Renal pelvis (tissue), 4 donors: ENCODE data around the gene TRABD2A. TPM values are rescaled to one million over a fixed set of nuclear protein-coding genes. Genes with fewer than 3 reads are reported as not detected.

Experiments
- DNase-seq: peaks from one replicate; pipeline ENCODE4 v3.0.0-alpha.2; 2013
- polyA plus RNA-seq, 3 donors: library from polyadenylated mRNA; unstranded; fragments of 120-200 nt; gene quantifications; one replicate each; pipeline ENCODE4 v1.2.1, GENCODE V29; 2013; ENCODE audit not compliant: insufficient read length in 3 of 3

Gene TRABD2A
- polyA plus RNA-seq, 3 donors = 0.30 to 0.88 (median 0.36) TPM

DNA sequence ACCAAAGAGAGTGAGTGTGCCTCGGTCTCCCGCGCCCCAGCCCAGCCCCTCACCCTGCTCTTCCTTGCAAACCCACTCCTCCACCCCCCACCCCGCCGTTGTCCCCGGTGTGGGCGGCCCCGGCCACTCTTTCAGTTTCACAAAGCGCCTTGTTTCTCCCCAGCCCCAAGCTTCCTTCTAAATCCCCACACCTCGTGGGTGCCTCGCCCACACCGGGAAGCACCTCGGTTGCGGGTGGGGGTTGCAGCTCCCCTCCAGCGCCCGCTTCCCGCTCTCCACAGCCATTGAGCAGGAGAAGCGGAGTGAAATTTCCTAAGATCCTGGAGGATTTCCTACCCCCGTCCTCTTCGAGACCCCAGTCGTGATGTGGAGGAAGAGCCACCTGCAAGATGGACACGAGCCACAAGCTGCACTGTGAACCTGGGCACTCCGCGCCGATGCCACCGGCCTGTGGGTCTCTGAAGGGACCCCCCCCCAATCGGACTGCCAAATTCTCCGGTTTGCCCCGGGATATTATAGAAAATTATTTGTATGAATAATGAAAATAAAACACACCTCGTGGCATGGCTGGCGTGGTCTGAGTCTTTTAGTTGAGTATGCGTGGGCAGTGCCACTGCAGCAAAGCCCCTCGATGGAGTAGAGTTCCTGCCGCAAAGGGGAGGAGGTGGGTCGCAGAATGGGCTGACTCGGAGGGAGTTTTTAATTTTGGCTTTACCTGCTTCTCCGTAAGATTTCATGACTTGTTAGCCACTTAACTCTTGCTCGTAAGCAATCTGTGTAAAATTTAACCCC lies 25.4 kb upstream of the TRABD2A start:
- DNase-seq = no peak

DNA sequence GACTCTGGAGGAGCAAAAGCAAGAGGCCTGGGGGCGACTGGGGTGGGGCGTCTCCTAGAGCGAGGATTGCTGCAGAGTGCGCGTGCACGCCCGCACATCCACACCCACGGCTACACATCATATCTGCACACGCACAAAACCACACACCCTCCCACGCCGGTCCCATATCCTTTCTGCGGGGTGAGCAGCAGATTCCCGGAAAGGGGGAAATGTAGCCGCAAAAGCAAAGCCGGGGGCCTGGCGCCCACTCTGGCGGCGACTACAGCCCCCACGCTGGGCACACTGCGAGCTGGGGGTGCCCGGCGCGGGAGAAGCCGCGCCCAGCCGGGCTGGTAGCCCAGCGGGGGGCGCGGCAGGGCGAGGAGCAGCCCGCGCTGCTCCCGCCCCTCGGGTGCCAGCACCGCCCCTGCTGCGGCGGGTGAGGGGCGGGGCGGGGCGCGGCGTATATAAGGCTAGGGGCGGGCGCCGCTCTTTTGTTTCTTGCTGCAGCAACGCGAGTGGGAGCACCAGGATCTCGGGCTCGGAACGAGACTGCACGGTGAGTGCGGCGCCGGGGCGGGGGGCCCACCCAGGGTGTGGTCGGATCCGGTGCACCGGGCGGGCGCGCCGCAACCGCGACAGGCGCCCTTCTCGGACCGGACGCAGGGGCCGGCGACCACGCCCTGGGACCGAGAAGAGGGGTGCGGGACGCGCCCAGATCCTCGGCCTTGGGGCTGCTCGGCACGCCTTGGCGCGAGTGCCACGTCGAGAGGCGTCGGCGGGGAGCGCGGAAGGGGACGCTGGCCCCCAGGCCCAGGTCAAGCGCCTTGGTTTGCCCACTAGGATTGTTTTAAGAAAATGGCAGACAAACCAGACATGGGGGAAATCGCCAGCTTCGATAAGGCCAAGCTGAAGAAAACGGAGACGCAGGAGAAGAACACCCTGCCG lies 24.6 kb upstream of the TRABD2A start, which contains the start of gene TMSB10:
TMSB10 (plus strand) TSS at position 476 of the 927 bp plus-strand sequence.
- peak; percentile 85 for DNase-seq

GRCh38 chr2:84904717-84905174 lies 23.9 kb upstream of the TRABD2A start:
- DNase-seq = peak; percentile 65

DNA sequence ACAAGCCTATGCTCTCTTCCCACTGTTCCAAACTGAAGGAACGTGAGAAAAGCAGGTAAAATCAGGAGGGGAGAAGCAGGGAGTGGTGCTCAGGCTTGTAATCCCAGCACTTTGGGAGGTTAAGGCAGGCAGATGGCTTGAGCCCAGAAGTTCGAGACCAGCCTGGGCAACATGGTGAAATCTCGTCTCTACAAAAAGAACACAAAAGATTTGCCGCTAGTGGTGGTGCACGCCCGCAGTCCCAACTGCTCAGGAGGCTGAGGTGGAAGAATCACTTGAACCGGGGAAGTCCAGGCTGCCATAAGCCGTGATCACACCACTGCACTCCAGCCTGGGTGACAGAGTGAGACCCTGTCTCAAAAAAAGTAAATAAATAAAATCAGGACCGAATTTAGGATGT lies 23.3 kb upstream of the TRABD2A start:
- no peak for DNase-seq

GRCh38 chr2:84902526-84902925 lies 21.6 kb upstream of the TRABD2A start:
- DNase-seq = no peak

DNA sequence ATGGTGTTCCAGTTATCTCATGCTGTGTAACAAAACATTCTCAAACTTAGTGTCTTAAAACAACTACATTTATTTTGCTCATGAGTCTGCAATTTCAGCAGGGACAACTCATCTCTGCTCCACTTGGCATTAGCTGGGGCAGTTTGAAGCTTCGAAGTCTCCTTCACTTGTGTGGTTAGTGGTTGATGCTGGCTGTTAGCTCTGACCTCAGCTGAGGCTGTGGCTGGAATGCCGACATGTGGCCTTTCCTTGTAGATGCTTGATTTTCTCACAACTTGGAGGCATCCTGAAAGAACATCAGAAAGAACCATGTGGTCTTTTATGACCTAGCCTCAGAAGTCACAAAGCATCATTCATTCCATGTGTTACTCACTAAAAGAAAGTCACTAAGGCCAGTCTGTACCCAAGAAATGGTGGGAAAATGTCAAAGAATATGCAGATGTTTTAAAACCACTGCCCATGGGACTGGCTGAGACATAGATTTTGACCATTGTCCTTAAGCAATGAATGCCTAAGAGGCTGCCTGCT lies 20.8 kb upstream of the TRABD2A start:
- no peak for DNase-seq

GRCh38 chr2:84900971-84901370 lies 20.1 kb upstream of the TRABD2A start:
- DNase-seq = no peak

GRCh38 chr2:84899304-84900204 lies 18.7 kb upstream of the TRABD2A start:
- DNase-seq = no peak

DNA sequence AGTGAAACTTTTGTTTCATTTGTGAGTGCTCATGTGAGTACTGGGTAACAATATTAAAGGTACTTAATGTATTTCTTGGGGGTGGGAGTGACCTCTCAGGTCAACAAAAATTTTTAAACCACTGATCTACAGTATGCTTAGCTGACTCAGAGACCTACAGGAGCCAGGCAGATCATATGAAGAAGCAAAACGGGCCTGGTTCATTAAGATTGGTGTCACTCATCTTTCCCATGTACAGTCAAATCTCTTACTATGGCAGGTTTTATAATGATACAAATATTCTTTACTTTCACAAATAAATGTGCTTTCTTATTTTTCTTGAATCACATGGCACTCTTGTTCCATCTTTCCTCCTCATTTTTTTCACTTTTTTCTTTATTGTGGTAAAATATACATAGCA lies 16.9 kb upstream of the TRABD2A start:
- DNase-seq = no peak

DNA sequence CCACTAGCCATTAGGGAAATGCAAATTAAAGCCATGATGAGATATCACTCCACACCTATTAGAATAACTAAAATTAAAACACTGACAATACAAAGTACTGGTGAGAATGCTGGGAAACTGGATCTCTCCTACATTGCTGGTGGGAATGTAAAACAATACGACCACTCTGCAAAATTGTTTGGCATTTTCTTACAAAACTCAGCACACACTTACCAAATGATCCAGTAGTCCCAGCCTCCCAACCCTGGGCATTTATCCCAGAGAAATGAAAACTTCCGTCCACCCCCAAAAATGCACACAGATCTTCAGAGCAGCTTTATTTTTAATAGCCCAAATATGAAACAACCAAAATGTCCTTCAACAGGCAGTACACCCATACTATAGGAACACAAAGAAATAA lies 15.7 kb upstream of the TRABD2A start:
- no peak for DNase-seq

DNA sequence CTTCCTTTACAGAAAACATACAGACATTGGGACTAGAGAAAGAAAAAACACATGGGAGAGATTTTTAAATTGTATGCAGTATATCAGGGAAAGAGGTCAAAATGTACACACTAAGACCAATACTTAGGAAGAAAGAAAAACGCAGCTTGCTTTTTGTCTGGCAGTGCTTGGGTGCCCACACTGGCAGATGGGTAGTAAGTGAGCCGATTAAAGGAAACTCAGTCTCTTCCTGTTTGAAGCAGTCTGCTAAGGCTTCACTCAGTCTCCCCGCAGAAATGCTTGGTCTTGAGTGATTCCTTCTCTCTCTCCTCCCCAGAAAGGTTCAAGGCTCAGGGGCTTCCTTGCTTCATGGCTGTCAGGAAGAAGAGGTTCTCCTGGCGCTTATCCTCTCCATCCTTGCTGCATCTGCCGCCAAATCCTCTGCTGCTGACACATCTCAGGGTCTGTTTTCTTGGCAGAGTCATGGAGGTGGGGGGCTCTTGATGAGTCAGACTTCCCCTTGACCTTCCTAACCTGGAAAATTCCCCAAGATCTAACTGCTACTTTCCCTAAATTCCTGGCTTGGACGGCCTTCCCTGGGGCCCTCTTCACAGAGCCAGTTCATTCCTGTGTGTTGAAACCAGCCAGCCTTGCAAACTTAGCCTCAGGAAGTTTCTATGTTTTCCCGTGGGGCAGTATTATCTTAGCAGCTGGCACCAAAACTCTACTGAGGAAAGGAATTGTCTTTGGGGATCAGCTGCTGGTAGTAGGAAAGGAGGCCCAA lies 14.1 kb upstream of the TRABD2A start:
- DNase-seq = no peak

- no peak for DNase-seq
These were observed 13.3 kb upstream of the TRABD2A start for GRCh38 chr2:84894131-84894586.

DNA sequence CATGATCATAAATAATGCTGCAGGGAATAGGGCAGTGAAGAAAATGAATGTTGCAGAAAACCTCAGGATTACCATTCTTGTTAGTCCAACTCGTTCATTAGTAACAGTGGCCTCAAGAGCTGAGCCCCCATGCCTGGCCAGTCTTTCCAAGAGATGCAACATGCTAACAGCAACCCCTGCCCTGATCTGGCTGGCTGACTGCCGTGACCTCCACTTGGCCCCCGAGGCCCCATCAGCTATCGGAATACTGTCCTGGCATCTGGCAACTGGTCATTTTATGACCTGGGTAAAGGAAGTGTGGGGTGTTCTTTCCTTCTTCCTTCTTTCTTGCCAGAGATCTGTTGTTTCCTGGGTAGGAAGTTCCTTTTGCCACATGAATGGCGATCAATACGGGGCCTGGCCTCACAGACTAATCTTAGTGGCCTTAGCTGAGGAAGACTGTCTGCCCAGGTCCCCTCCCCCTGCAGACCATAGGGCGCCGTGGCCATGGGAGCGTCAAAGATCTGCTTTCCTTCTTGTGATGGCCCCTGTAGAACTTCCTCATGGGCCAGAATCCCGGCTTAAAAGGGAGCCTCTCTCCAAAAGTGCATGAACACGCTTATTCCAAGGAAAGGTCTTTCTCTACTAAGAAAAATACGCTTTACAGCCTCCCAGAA lies 10.6 kb upstream of the TRABD2A start:
- no peak for DNase-seq

DNA sequence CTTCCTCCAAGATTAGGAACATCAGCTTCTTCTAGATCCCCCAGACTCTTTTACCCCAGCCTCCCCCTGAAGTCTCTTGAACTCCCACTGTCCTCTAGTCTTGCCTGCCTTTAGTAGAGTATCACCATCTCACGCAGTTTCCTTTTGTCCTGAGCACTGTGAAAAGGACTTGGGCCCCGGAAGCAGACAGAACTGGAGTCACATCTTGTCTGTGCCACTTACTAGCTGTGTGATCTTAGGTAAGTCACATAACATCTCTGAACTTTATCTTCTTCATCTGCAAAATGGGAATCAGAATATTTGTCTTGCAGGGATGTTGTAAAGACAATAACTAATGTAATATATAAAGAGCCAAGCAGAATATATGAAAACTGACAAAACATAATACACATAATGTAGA lies 8.4 kb upstream of the TRABD2A start:
- no peak for DNase-seq

GRCh38 chr2:84888401-84889276 lies 7.8 kb upstream of the TRABD2A start:
- no peak for DNase-seq

- no peak for DNase-seq
These were observed 5.9 kb upstream of the TRABD2A start for GRCh38 chr2:84886791-84887190.

DNA sequence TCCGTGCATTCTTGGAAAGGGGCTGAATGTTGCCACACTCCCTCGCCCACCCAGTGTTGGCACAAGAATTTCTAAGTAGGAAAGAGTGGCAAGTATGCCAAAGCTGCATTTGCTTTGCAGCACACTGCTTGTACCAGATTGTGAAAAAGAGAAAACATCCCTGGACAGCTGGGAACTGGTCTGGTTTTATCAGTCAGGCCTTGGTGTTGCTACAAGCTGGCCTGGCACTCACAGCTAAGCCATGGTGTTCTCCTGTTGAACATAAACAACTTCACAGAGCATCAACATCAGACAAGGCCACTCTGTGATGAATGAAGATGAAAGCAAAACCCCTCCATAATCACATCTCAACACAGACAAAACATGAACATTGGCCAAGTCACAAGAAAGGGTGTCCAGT lies 4.2 kb upstream of the TRABD2A start:
- no peak for DNase-seq

GRCh38 chr2:84884449-84884848 lies 3.6 kb upstream of the TRABD2A start:
- no peak for DNase-seq
